ENCODE data around the gene NOX3.

The NOX3 gene

DNA sequence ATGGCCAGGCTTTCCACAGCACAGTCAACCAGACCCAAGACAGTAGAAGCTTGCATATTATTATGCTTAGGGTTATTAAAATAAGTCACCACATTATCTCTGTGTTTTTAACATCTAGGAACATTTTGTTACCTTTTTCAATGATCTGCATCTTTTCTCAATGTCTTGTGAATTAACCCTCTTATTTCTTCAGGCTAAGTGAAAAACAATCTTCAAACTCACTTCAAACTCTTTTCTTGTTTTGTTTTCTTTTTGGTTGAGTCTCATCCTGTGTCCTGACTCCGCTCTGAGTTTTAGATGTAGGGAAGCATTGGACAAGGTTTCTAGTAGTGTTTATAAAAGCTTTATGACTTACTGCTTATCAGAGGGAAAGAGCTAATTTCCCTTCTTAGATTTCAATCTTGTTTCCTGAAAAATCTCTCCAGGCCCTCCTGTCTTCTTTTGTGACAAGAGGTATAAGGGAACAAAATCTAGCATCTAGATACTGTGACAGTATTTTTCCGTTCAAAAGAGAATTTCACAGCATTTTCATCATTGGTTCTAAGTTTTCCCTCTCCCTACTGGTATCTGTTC, 26.2 kb downstream of the NOX3 start:
- no peak for DNase-seq

GRCh38 chr6:155426408-155426945, 29.2 kb downstream of the NOX3 start:
- DNase-seq: no peak

- no peak for DNase-seq
Measured at GRCh38 chr6:155424181-155424580, 31.5 kb downstream of the NOX3 start.

DNA sequence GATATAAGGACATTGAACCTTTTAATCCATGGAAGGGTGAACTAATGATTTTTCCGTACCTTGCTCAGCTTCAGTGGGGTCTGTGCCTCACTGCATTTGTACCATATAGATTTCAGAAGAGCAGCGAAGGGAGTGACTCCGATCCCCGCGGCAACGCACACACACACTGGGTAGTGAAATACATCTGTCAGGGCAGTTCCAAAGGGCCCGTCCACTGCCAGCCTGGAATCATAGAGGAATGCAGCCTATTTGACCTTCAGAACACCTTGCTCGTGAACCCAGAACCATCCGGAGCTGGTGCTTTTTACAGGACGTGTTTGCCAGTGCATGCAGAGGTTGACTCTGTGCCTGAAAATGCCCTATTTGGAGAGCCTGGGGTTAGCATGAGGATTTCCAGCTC, 33.0 kb downstream of the NOX3 start:
- no peak for DNase-seq

- no peak for DNase-seq
Measured at GRCh38 chr6:155420492-155420891, 35.1 kb downstream of the NOX3 start.

DNA sequence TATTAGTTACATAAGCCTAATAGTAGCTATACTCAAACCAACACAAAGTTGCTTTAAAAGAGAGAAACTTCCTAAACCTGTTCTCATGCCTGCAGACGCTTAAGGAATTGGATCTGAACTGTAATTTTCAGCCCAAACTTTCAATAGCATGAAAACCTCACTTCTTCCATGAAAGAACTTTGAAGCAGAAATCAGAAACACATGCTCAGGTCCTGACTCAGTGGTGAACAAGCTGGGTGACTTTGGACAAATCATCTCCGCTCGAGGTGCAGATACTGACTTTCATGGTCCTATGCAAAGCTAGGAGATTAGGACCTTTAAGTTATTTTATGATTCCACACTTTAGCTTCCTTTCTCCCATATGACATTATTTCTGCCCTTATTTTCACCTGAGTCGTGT, 36.5 kb downstream of the NOX3 start:
- no peak for DNase-seq

DNA sequence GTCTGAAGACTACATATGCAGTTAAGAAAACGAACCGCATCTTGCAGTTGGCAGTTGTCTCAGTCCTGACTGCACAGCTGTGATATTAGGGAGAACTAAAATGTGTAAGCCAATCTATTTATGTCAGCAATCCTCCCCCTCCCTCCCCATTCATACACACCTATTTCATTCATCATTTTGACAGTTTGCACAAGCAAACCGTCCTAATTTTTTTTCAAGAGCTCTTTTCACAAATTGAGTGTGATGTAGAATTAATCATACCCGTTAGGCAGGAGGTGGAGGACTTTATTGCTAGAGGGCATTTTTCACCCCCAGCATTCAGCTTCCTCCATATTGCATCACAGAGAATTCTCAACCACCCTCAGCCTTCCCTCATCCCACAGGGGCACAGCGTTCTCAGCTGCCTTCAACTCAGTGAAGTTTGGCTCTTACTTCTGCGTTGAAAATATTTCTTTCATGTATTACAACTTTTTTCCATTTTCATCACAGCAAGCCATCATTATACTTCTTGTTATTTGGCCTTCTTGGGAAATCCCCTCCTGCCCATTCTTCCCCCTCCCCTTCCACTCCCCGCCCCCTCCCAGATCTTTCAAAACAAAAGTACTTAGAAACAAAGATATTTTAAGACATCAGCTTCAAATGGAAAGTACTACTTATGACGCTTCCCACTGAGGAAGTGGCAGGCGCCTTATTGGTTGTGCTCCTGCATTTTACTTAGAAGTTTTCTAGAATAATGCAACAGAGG, 37.5 kb downstream of the NOX3 start:
- DNase-seq: peak; percentile 91

GRCh38 chr6:155417454-155417853, 38.2 kb downstream of the NOX3 start:
- no peak for DNase-seq

GRCh38 chr6:155415953-155416352, 39.7 kb downstream of the NOX3 start:
- peak; percentile 38 for DNase-seq

DNA sequence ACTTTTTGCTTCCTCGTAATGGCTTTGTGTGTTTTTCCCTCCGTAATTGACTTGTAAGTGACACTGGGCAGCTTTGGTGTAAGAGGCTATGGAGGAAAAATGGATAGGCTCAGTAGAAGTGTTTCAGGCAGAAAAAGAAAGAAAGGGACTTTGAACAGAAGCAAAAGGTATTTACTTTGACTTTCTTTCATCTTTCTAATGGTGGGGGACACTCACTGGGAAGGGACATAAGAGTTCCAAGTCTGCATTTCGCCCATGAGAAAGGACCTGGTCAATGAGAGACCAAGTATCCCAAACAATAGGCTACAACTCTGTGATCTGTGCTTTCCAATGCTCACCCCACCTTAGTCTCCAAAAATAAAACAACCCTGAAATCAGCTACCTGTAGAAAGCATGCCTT, 41.6 kb downstream of the NOX3 start:
- DNase-seq: peak; percentile 17

DNA sequence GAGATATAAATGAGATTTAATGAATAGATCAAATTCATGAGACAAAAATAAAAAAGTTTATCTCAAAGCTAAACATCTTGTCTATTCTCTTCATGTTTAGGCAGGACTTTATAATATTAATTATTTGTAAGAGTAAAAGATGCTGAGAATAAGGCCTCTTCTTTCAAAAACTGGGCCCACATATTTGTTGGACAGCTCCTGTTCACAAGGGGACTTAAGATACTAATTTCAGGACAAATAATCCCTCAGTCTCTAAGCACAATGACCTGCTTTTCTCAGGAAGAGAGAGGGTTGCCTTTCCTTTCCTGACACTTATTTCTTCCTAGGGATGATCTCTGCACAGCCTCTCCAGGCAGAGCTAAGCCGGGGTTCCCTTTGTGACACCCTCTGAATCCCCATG, 43.3 kb downstream of the NOX3 start:
- DNase-seq: no peak

DNA sequence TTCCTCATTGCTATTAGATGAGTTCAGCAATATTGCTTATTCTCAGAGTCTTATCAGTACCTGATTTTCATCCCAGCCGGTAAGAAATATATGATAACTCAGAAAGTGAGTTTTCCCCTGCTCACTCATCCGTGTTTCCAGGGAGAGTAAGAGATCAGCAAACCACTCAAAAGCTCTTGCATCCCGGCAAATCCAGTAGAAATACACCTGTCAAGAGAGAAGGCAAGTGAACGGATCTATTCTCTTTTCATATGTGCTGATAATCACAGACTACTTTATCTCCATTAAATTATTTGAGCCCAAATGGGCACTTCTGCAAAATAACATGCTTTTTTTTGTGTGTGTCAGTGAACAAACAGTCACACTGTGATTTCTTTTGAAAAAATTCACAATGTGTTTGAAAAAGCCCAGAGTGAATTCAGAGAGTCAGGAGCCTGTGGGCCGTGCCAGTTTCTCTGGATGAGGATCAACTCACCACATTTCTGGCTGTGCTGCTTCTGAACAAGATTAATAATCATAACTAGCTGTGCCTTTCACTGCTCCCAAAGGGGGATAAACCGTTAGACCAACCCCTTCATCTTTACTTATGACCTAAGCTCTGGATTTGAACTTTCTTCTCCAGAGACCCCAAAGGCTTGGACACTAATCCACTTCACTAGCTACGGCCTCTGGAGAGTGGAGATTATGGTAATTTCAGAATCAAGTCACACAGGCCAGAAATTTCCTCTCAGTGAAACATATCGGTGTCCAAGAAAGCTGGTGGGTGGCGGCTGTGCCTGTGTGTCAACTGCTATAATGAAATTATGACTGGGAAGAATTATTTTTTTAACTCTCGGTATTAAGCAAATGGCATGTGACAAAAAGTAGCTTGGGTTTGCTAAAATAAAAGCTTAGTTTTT, 44.2 kb downstream of the NOX3 start:
- peak; percentile 73 for DNase-seq

GRCh38 chr6:155409391-155409790, 46.2 kb downstream of the NOX3 start:
- no peak for DNase-seq

GRCh38 chr6:155408981-155409380, 46.7 kb downstream of the NOX3 start:
- no peak for DNase-seq

GRCh38 chr6:155408231-155408630, 47.4 kb downstream of the NOX3 start:
- no peak for DNase-seq

DNA sequence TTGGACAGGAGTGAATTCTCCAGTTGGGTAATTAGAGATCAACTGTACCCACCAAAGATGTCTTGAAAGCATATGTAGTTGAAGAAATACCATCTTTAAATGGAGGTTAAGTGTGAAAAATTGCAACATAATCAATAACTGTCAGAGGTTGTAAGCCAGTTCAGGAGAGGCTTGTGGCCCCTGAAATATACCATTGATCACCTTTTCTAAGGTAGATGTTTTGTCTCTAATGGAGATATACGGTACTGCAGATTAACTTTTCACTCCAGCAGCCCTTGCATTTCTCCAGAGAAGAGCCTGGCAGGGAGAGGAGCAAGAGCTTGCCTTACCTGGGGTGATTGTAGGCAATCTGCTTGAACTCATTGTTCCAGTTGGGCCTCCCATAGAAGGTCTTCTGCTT, 48.8 kb downstream of the NOX3 start:
- no peak for DNase-seq

- peak; percentile 33 for DNase-seq
Measured at GRCh38 chr6:155404937-155405336, 50.7 kb downstream of the NOX3 start.

DNA sequence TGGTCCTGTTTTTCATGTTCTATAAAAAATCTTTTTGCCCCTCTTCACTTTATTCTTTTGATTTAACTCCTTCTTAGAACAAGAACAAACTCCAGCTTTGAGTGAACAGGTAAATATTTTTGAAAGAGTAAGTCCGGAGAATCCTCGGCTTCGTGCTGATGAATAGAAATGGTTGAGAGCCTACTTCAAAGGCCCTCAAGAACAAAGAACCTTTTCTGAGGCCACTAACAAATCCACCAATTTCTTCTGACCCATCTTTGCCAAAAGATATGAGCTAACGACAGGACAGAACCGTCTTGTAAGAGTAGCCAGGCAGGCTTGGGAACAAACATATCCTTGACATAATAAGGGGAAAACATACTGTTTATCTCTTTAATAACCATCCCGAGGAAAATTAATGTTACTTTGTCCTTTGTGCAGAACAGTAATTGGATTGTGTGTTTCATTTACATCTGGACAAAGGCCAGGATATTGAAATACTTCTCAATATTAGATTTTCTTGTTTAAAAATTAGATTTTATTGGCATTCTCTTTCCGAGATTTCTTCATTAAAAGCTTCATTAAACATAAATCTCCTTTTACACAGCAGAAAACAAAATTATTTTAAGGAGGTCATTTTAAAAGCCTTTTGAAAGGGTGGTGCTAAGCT, 52.9 kb downstream of the NOX3 start:
- no peak for DNase-seq

GRCh38 chr6:155400654-155400965, 55.0 kb downstream of the NOX3 start:
- peak; percentile 45 for DNase-seq

- peak; percentile 48 for DNase-seq
Measured at GRCh38 chr6:155399745-155400653, 55.6 kb downstream of the NOX3 start.

DNA sequence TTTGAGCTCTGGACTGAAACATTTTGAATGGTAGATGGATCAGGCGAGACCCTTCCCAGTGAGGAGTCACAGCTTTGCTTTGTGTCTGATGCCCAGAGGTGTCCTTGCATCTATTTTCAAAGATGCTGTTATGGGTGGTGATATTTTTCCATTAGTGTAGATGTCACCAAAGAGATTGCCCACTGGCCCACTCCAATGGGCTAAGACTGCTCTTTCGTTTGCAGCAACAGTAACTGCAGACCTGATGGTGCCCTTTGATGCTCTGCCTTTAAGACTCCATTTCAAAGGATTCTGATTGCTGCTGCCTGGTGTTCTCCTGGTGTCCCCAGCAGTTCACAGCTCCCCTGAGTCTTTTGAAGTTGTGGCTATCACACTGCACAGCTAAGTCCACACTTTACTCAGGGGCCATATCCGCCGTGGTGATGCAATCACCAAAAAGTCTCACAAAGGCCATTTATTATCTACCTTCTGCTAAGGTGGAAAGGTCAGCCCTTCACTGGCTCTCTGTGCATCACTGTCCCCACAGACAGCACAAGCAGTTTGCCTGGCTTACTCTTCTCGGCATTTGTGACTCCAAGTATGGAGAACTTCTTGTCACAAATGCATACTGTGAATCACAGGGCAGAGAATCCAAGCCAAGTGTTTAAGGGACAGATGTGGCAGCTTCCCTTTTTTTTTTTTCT, 56.4 kb downstream of the NOX3 start:
- DNase-seq: peak; percentile 45

- no peak for DNase-seq
Measured at GRCh38 chr6:155398701-155399061, 57.0 kb downstream of the NOX3 start.

Data from NCI-H146 (cell line).